Measurements from ENCODE around the gene TMEM106B. TPM values are rescaled to one million over a fixed set of nuclear protein-coding genes. Genes with fewer than 3 reads are reported as not detected.

TMEM106B gene
- total RNA-seq, 1 experiment from 2014 or later, result 27.5 TPM

Other genes with a start within 250 kb of the TMEM106B start
- gene VWDE, start 192.6 kb downstream of the TMEM106B start, total RNA-seq (2014; rRNA removed; shearing (Covaris generic)), result 1.1 and 1.6 TPM in 2 replicates

Measured in HT1080 (cell line).